Measurements from ENCODE around the gene ANKLE2. TPM values are rescaled to one million over a fixed set of nuclear protein-coding genes. Genes with fewer than 3 reads are reported as not detected.

Gene ANKLE2
- polyA plus RNA-seq, 1 of the 3 experiments (the other 2 are of a cell fraction): 55.1 TPM

DNA sequence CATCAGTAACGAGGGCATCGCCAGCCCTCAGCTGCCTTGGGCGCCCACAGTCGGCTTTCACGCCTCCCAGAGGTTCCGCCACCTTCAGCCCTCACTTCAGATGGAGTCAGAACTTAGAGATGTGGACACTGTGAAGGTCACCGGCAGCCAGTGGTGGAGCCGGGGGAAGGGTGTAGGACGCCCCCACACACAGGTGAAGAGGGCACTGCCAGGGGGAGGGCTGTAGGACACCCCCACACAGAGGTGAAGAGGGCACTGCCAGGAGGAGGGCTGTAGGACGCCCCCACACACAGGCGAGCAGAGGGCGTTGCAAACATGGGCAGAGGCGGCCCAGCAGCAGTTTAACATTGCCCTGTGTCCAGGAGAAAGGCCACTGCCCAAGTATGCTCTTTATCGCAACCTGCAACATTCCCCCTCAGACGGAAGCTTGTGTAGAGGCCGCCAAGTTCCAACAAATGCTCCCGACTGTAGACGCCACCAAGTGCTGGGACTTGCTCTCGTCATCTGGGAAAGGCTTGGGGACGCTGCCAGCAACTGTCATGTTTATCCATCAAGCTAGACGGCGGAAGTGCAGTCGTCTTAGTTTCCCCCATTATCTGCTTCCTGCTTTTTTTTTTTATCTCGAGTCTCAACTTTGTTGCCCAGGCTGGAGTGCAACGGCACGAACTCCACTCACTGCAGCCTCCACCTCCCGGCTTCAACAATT lies 4.9 kb upstream of the ANKLE2 start:
- 84% methylated on average over 25 of the region's 27 CpGs for WGBS (ENCODE audit: low lambda C conversion rate)
- no peaks in the 10 kb centered on the region for H3K9me3 ChIP-seq
- DNase-seq: no peak
- H3K4me2 ChIP-seq: no peak overlapping the region
- peaks cover 14% of the 10 kb centered on the region for H3K79me2 ChIP-seq (ENCODE audit: insufficient read depth)
- CTCF ChIA-PET: interaction anchor here (2.1 kb wide), 1 partner anchor 12 kb away, joined by 24 read pairs; no protein-coding TSS in a partner anchor
- H3K9ac ChIP-seq: no peak overlapping the region
- peak overlapping the region in 1 of 2 experiments; percentile 54; a peak in 2 of 4 replicates for H3K27ac ChIP-seq (ENCODE audit: low read depth in 2 of 2, low read length in 1 of 2)
- H4K20me1 ChIP-seq (ENCODE audit: insufficient read depth): peaks cover 9% of the 10 kb centered on the region; the same call in 1 of the 2 replicates
- peaks cover 2 to 5% of the 10 kb centered on the region in 2 experiments; a peak in 2 of 4 replicates for H3K4me1 ChIP-seq (ENCODE audit: control insufficient read depth in 1 of 2, insufficient read depth in 2 of 2, low read depth in 1 of 2, low read length in 1 of 2)
- peaks cover 50% of the 10 kb centered on the region for H3F3A ChIP-seq (replicated peaks; ENCODE audit: insufficient read depth)
- no peaks in the 10 kb centered on the region for H3K9me2 ChIP-seq
- no peaks in the 10 kb centered on the region for H3K27me3 ChIP-seq (ENCODE audit: insufficient read depth)
- H3K36me3 ChIP-seq (replicated peaks in 1 of 2; ENCODE audit: control insufficient read depth in 1 of 2, insufficient read depth in 2 of 2, low read length in 1 of 2): peaks cover 18 to 33% of the 10 kb centered on the region in 2 experiments
- no peak for TF ChIP-seq CHD2 (IDR thresholded peaks at IDR 0.05; ENCODE audit: low read length, partially characterized antibody)
- no peak for TF ChIP-seq NFIC (IDR thresholded peaks at IDR 0.05; ENCODE audit: borderline replicate concordance)
- no peak for TF ChIP-seq SIN3A (IDR thresholded peaks at IDR 0.05; ENCODE audit: borderline replicate concordance, low read depth, low read length)
- no peak for TF ChIP-seq PBX3 (IDR thresholded peaks at IDR 0.05)
- no peak for TF ChIP-seq GATA2 (CRISPR knock-in tag; IDR thresholded peaks at IDR 0.05)
- no peak for TF ChIP-seq CTCF (IDR thresholded peaks at IDR 0.05)
- POLR2A ChIA-PET: interaction anchor here (0.7 kb wide), 1 partner anchor 18 kb away, joined by 3 read pairs; no protein-coding TSS in a partner anchor
- no peak overlapping the region for H2AFZ ChIP-seq (ENCODE audit: low read depth)
- no peak overlapping the region for H3K4me3 ChIP-seq (ENCODE audit: low read depth in 2 of 2, low read length in 1 of 2)

DNA sequence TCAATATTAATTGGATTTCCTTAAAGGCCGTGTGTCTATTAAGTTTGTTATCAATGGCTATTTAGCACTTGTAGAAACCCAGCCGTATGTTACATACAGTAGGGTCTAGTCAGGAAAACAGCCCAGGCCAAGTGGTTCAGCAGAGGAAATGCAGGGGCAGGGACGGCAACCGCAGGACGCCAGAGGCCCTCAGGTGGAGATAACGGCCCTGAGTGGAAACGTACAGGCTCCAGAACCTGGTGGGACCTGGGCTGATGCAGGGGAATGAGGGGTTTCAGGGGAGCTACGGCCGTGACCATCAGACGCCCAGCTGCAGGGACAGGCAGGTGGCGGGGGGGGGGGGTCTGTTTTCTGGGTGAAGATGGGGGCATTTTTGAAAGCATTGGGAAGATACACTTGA lies 3.7 kb upstream of the ANKLE2 start:
- no peaks in the 10 kb centered on the region for H3K27me3 ChIP-seq (ENCODE audit: insufficient read depth)
- H3K36me3 ChIP-seq (replicated peaks in 1 of 2; ENCODE audit: control insufficient read depth in 1 of 2, insufficient read depth in 2 of 2, low read length in 1 of 2): peaks cover 11 to 23% of the 10 kb centered on the region in 2 experiments
- WGBS (ENCODE audit: low lambda C conversion rate): 91% methylated on average over 11 of the region's 11 CpGs
- CTCF ChIA-PET: interaction anchor here (0.9 kb wide), 1 partner anchor 14 kb away, joined by 3 read pairs; no protein-coding TSS in a partner anchor
- POLR2A ChIA-PET: no interaction called here
- no peak overlapping the region for H3K27ac ChIP-seq (ENCODE audit: low read depth in 2 of 2, low read length in 1 of 2)
- no peak overlapping the region for H2AFZ ChIP-seq (ENCODE audit: low read depth)
- H3K4me1 ChIP-seq (ENCODE audit: control insufficient read depth in 1 of 2, insufficient read depth in 2 of 2, low read depth in 1 of 2, low read length in 1 of 2): peaks cover 5 to 7% of the 10 kb centered on the region in 2 experiments; a peak in 2 of 4 replicates
- no peaks in the 10 kb centered on the region for H3K9me2 ChIP-seq
- H4K20me1 ChIP-seq (ENCODE audit: insufficient read depth): peaks cover 17% of the 10 kb centered on the region
- H3K9me3 ChIP-seq: no peaks in the 10 kb centered on the region
- H3K9ac ChIP-seq: no peak overlapping the region
- H3K4me3 ChIP-seq (ENCODE audit: low read depth in 2 of 2, low read length in 1 of 2): no peak overlapping the region
- H3F3A ChIP-seq (replicated peaks; ENCODE audit: insufficient read depth): peaks cover 48% of the 10 kb centered on the region
- no peak for DNase-seq
- TF ChIP-seq MAX (IDR thresholded peaks at IDR 0.05; ENCODE audit: low read depth): no peak
- TF ChIP-seq TEAD4 (IDR thresholded peaks at IDR 0.05; ENCODE audit: borderline replicate concordance, insufficient read depth): no peak
- TF ChIP-seq, protein P1, sequence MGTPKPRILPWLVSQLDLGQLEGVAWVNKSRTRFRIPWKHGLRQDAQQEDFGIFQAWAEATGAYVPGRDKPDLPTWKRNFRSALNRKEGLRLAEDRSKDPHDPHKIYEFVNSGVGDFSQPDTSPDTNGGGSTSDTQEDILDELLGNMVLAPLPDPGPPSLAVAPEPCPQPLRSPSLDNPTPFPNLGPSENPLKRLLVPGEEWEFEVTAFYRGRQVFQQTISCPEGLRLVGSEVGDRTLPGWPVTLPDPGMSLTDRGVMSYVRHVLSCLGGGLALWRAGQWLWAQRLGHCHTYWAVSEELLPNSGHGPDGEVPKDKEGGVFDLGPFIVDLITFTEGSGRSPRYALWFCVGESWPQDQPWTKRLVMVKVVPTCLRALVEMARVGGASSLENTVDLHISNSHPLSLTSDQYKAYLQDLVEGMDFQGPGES (IDR thresholded peaks at IDR 0.05; ENCODE audit: low read depth, low read length): no peak
- no peak for TF ChIP-seq GATA2 (CRISPR knock-in tag; IDR thresholded peaks at IDR 0.05)
- TF ChIP-seq FOSL2 (IDR thresholded peaks at IDR 0.05; ENCODE audit: borderline replicate concordance, low read depth): no peak
- no peak for TF ChIP-seq USF1 (IDR thresholded peaks at IDR 0.05; ENCODE audit: borderline replicate concordance, low read depth)
- no peak for TF ChIP-seq NFIC (IDR thresholded peaks at IDR 0.05; ENCODE audit: borderline replicate concordance)
- no peak for TF ChIP-seq CTCF (IDR thresholded peaks at IDR 0.05)
- TF ChIP-seq RAD21 (IDR thresholded peaks at IDR 0.05; ENCODE audit: low read length): no peak
- peaks cover 26% of the 10 kb centered on the region for H3K79me2 ChIP-seq (ENCODE audit: insufficient read depth)
- H3K4me2 ChIP-seq: no peak overlapping the region

All from SK-N-SH (cell line).